GM12873 (cell line): Measurements from ENCODE around the gene KCNH1.

ENCODE experiments used
- TF ChIP-seq, protein P1 (sequence below): IDR thresholded peaks from 2 replicates; pipeline ENCODE4 v1.5.1; 2012; ENCODE audit warnings: low read depth, mild to moderate bottlenecking, moderate library complexity, low read length, control low read depth; ENCODE audit not compliant: insufficient read depth; ENCODE audit errors: missing control alignments

KCNH1 gene

DNA sequence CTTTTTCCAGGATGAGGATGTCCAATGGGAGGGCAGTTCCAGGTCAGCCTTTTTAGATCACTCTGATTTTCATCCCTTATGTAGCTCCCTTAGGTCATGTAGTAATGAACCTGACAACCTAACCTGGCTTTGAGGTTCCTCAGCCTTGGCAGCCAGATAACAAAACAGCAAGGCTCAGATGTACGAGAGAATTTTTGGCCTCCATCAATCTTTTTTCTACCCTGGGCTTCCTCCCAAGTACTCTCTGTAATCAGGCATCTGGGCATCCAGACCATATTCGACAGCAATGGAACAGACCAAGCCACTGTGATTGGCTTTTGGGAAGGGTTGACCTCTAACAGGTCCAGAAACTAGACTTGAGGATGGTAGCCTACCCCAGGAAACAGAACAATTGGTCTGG, 38.6 kb downstream of the KCNH1 start:
- TF ChIP-seq, protein P1, sequence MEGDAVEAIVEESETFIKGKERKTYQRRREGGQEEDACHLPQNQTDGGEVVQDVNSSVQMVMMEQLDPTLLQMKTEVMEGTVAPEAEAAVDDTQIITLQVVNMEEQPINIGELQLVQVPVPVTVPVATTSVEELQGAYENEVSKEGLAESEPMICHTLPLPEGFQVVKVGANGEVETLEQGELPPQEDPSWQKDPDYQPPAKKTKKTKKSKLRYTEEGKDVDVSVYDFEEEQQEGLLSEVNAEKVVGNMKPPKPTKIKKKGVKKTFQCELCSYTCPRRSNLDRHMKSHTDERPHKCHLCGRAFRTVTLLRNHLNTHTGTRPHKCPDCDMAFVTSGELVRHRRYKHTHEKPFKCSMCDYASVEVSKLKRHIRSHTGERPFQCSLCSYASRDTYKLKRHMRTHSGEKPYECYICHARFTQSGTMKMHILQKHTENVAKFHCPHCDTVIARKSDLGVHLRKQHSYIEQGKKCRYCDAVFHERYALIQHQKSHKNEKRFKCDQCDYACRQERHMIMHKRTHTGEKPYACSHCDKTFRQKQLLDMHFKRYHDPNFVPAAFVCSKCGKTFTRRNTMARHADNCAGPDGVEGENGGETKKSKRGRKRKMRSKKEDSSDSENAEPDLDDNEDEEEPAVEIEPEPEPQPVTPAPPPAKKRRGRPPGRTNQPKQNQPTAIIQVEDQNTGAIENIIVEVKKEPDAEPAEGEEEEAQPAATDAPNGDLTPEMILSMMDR, result no peak

DNA sequence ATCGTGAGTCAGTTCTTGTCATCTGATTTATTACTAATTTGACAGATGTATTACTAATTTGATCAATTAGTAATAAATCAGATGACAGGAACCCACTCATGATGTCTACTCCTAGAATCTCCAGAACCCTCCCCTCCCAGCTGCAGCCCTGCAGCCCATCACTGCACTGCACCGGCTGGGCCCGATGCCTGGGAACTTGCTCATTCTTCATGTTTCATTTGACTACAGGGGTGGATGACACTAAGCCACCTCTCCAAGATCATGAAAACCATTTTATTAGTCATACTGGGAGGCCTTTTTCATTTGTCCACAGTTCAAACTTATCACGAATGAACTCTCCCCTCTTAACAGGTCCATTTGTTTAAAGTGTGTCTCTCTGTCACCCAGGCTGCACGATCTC, 41.0 kb downstream of the KCNH1 start:
- TF ChIP-seq, protein P1, result no peak

DNA sequence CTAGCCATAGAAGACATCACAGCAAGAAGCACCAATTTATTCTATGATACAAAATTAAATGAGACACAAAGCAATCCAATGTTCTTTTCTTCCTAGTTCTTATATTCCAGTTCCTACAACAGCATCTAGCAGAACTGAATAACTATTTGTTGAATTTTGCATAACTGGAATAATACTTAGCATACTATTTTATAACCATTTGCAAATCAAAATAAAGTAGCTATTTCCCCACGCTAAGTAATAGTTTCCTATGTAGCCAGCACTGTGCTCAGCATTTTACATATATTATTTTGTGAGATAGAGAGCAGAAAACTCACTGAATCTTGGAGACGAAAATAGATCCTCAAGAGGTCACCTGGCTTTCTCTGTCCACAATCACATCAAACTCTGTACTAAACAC, 42.1 kb downstream of the KCNH1 start:
- TF ChIP-seq, protein P1, result no peak

DNA sequence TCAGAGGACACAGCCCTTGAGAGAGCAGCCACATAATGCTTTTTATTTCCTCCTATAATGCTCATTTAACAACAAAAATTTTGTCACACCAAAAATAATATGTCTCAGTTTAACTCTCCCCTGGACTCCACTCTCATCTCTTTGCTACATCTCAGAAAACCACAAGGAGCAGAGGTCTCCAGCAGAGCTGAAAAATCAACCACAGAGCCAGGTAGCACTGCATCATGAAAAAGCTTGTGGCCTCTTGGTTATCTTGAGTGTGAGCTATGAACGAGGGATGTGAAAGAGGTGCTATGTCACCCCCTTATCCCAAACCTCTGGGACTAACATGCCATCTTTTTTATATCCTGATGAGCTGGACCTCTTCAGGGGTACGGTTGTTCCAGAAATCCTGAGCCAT, 44.4 kb downstream of the KCNH1 start:
- TF ChIP-seq, protein P1, result no peak

DNA sequence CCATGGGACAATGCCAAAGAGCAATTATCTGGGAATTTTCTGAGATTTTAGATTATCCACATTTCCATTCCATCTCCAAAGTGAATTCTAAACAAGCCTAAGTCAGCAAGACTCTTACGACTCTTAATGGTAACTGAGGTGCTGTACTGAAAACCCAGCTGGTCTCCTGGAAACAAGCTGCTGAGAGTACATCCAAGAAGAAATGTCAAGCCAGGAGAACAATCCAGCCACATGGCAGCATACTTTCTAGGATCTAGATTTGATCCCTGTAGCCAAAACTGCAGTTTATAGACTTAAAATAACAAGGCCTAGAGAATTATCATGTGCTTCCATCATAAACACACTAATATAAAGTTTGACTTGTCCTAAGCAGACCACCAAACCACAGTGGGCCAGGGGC, 45.8 kb downstream of the KCNH1 start:
- TF ChIP-seq, protein P1, result no peak

DNA sequence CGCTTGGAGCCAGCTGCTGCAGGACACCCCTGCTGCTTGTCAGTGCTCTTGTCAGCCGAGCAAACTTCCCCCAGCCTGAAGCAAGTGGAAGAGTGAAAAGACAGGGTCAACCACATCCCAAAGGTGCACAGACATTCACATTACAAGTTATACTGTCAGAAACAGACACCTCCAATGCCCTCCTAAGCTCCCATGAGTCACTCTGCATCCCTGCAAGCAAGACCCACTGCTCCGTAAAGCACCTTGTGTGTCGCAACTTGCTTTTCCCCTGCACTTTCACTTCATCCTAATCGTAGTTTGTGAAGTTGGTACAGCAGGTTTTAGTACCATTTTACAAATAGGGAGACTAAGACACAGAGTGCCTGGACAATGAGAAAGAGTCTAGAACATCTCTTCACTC, 51.1 kb downstream of the KCNH1 start:
- TF ChIP-seq, protein P1, result no peak

DNA sequence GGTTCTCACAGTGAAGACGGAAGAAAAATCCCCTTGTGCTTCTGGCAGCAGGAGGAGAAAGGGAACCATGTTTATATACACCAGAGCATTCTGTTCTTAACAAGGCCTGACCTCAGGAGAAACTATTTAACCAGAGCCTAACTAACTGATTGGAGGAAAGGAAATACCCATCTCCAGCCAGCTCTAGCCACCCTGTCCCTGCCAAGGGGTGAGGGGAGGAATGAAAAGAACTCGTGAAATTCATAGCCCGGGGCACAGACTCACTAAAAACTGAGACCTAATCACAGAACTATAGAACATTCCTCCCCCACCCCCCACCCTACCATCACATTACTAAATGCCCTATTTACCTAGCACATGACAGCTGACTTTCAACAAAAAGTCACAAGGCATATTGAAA, 65.0 kb downstream of the KCNH1 start:
- TF ChIP-seq, protein P1, result no peak
